K562 (cell line): ENCODE data around the gene THAP11.

Experiments used
- ATF7 ChIP-seq: fragments of 450-650 bp; IDR thresholded peaks from 2 replicates; pipeline ENCODE4 v1.7.1; 2014; ENCODE audit warnings: mild to moderate bottlenecking, moderate library complexity
- CTCF ChIP-seq, 3 experiments: IDR thresholded peaks in 2 of 3; conservative IDR thresholded peaks in 1 of 3; 2 replicates each; pipeline ENCODE4 v1.5.1; 2011 to 2012; ENCODE audit warnings: low read length in 3 of 3, mild to moderate bottlenecking in 3 of 3, control low read depth in 2 of 3, improper control_type of control experiment in 1 of 3, inconsistent platforms in 1 of 3, low read depth in 1 of 3, mixed read lengths in 1 of 3, moderate library complexity in 1 of 3; ENCODE audit not compliant: insufficient read depth in 2 of 3
- ELF4 ChIP-seq: fragments of 450-650 bp; formaldehyde crosslinking; IDR thresholded peaks from 2 replicates; pipeline ENCODE4 v1.4.0; 2022; ENCODE audit warnings: missing genetic modification characterization
- EZH2 ChIP-seq: IDR thresholded peaks from 2 replicates; pipeline ENCODE4 v1.6.1; 2012; ENCODE audit warnings: low read depth, mild to moderate bottlenecking, inconsistent platforms, low read length, borderline replicate concordance
- HCFC1 ChIP-seq: IDR thresholded peaks from 2 replicates; pipeline ENCODE4 v1.6.1; 2012; ENCODE audit warnings: low read depth, low read length, improper control_type of control experiment
- HDAC1 ChIP-seq, 2 experiments: fragments of 450-650 bp; IDR thresholded peaks; 2 replicates each; pipeline ENCODE4 v1.6.1; 2016 to 2017; ENCODE audit warnings: inconsistent platforms in 1 of 2, mild to moderate bottlenecking in 1 of 2, moderate library complexity in 1 of 2
- IRF1 ChIP-seq: sonication (generic); formaldehyde crosslinking; IDR thresholded peaks from 2 replicates; pipeline ENCODE4 v1.8.0; 2022; ENCODE audit warnings: missing genetic modification reagents, mild to moderate bottlenecking, borderline replicate concordance
- NCOA1 ChIP-seq: fragments of 450-650 bp; IDR thresholded peaks from 2 replicates; pipeline ENCODE4 v1.6.1; 2016; ENCODE audit warnings: low read depth
- PCBP1 ChIP-seq: fragments of 200-400 bp; formaldehyde crosslinking; IDR thresholded peaks from 2 replicates; pipeline ENCODE4 v1.6.1; 2018; ENCODE audit warnings: mild to moderate bottlenecking, low read depth, low read length; ENCODE audit not compliant: poor library complexity, severe bottlenecking
- POLR2A ChIP-seq: fragments of 450-650 bp; conservative IDR thresholded peaks from 2 replicates; pipeline ENCODE4 v1.6.1; 2016
- USF2 ChIP-seq: sonication (generic); formaldehyde crosslinking; IDR thresholded peaks from 2 replicates; pipeline ENCODE4 v1.5.0; 2020; ENCODE audit warnings: missing genetic modification reagents
- ZFP30 ChIP-seq: fragments of 250-450 bp; sonication (Bioruptor Pico); IDR thresholded peaks from 2 replicates; pipeline ENCODE4 v1.8.0; 2022; ENCODE audit warnings: moderate library complexity, mild to moderate bottlenecking, inconsistent platforms, borderline replicate concordance
- ZNF263 ChIP-seq: sonication (generic); formaldehyde crosslinking; IDR thresholded peaks from 2 replicates; pipeline ENCODE4 v1.8.0; 2022; ENCODE audit warnings: mild to moderate bottlenecking, missing genetic modification reagents, borderline replicate concordance
- ZZZ3 ChIP-seq: fragments of 450-650 bp; IDR thresholded peaks from 2 replicates; pipeline ENCODE4 v1.6.1; 2016; ENCODE audit warnings: antibody characterized with exemption, mild to moderate bottlenecking, moderate library complexity

GRCh38 chr16:67855789-67856188, 13.7 kb downstream of the THAP11 start:
- TF ChIP-seq EZH2 (no peak), NCOA1 (no peak), PCBP1 (no peak), ATF7 (no peak), USF2 (CRISPR knock-in tag) (no peak), ZFP30 (CRISPR knock-in tag) (no peak), CTCF (IDR thresholded peaks at IDR 0.05 in 2 of 3, conservative IDR thresholded peaks at IDR 0.05 in 1 of 3; ENCODE audit: insufficient read depth in 2 of 3, low read depth in 1 of 3, low read length in 3 of 3) (no peak), ZZZ3 (no peak), POLR2A (no peak), IRF1 (CRISPR knock-in tag) (no peak), HDAC1 (IDR thresholded peaks at IDR 0.05) (no peak), ELF4 (CRISPR knock-in tag) (no peak), ZNF263 (CRISPR knock-in tag) (no peak), HCFC1 (no peak)
